ENCODE results near the gene DHPS.
"Not testable (repeated sequence)": the region's sequence is repeated elsewhere in the genome, so short reads cannot be mapped to it uniquely, and the experiment has no call there.

Gene DHPS

GRCh38 chr19:12721656-12722565 lies 40.2 kb upstream of the DHPS start:
- H3K27me3 ChIP-seq (ENCODE audit: control insufficient read depth in 2 of 2, insufficient read depth in 2 of 2, low read length in 2 of 2) = no peaks in the 10 kb centered on the region
- H3K27ac ChIP-seq (ENCODE audit: low read depth in 2 of 2, low read length in 2 of 2) = peak overlapping the region; percentile 80 to 87

GRCh38 chr19:12720851-12721655 lies 39.4 kb upstream of the DHPS start:
- H3K27ac ChIP-seq (ENCODE audit: low read depth in 2 of 2, low read length in 2 of 2) = peak overlapping the region; percentile 80 to 87
- peak overlapping the region; percentile 79 to 92 for H3K4me3 ChIP-seq (ENCODE audit: low read length in 2 of 2)

More at GRCh38 chr19:12721656-12722565, 40.2 kb upstream of the DHPS start:
- Histone ChIP-seq H3K9ac (ENCODE audit: low read depth in 1 of 2, low read length in 2 of 2) (peak overlapping the region; percentile 78 to 85), H3K4me1 (ENCODE audit: control insufficient read depth in 2 of 2, insufficient read depth in 2 of 2, low read length in 2 of 2) (peaks cover 21 to 29% of the 10 kb centered on the region in 2 donors), H3K4me3 (ENCODE audit: low read length in 2 of 2) (peak overlapping the region; percentile 79 to 92), H3K9me3 (ENCODE audit: control insufficient read depth in 2 of 2, low read length in 2 of 2) (no peaks in the 10 kb centered on the region), H3K36me3 (ENCODE audit: control insufficient read depth in 2 of 2, insufficient read depth in 2 of 2, low read length in 2 of 2) (peaks cover 5 to 6% of the 10 kb centered on the region in 2 donors)

GRCh38 chr19:12720296-12720695 lies 38.6 kb upstream of the DHPS start:
- Histone ChIP-seq H3K9me3 (ENCODE audit: control insufficient read depth in 2 of 2, low read length in 2 of 2) (no peaks in the 10 kb centered on the region), H3K4me1 (ENCODE audit: control insufficient read depth in 2 of 2, insufficient read depth in 2 of 2, low read length in 2 of 2) (peaks cover 21 to 29% of the 10 kb centered on the region in 2 donors), H3K27me3 (ENCODE audit: control insufficient read depth in 2 of 2, insufficient read depth in 2 of 2, low read length in 2 of 2) (no peaks in the 10 kb centered on the region), H3K27ac (ENCODE audit: low read depth in 2 of 2, low read length in 2 of 2) (peak overlapping the region in 1 of 2 donors; percentile 87), H3K36me3 (ENCODE audit: control insufficient read depth in 2 of 2, insufficient read depth in 2 of 2, low read length in 2 of 2) (peaks cover 11 to 16% of the 10 kb centered on the region in 2 donors), H3K4me3 (ENCODE audit: low read length in 2 of 2) (peak overlapping the region in 1 of 2 donors; percentile 56), H3K9ac (ENCODE audit: low read depth in 1 of 2, low read length in 2 of 2) (peak overlapping the region in 1 of 2 donors; percentile 78)

More at GRCh38 chr19:12720851-12721655, 39.4 kb upstream of the DHPS start:
- H3K27me3 ChIP-seq (ENCODE audit: control insufficient read depth in 2 of 2, insufficient read depth in 2 of 2, low read length in 2 of 2) = no peaks in the 10 kb centered on the region
- peak overlapping the region; percentile 78 to 85 for H3K9ac ChIP-seq (ENCODE audit: low read depth in 1 of 2, low read length in 2 of 2)
- H3K4me1 ChIP-seq (ENCODE audit: control insufficient read depth in 2 of 2, insufficient read depth in 2 of 2, low read length in 2 of 2) = peaks cover 21 to 29% of the 10 kb centered on the region in 2 donors
- no peaks in the 10 kb centered on the region for H3K9me3 ChIP-seq (ENCODE audit: control insufficient read depth in 2 of 2, low read length in 2 of 2)
- H3K36me3 ChIP-seq (ENCODE audit: control insufficient read depth in 2 of 2, insufficient read depth in 2 of 2, low read length in 2 of 2) = peaks cover 8 to 11% of the 10 kb centered on the region in 2 donors

- Histone ChIP-seq H3K36me3 (ENCODE audit: control insufficient read depth in 2 of 2, insufficient read depth in 2 of 2, low read length in 2 of 2) (peaks cover 30 to 49% of the 10 kb centered on the region in 2 donors), H3K4me1 (ENCODE audit: control insufficient read depth in 2 of 2, insufficient read depth in 2 of 2, low read length in 2 of 2) (peaks cover 5 to 7% of the 10 kb centered on the region in 2 donors), H3K27me3 (ENCODE audit: control insufficient read depth in 2 of 2, insufficient read depth in 2 of 2, low read length in 2 of 2) (no peaks in the 10 kb centered on the region), H3K9ac (ENCODE audit: low read depth in 1 of 2, low read length in 2 of 2) (no peak overlapping the region), H3K27ac (ENCODE audit: low read depth in 2 of 2, low read length in 2 of 2) (no peak overlapping the region), H3K9me3 (ENCODE audit: control insufficient read depth in 2 of 2, low read length in 2 of 2) (no peaks in the 10 kb centered on the region), H3K4me3 (ENCODE audit: low read length in 2 of 2) (no peak overlapping the region)
Observed at GRCh38 chr19:12715929-12716328, 34.2 kb upstream of the DHPS start.

- H3K4me3 ChIP-seq (ENCODE audit: low read length in 2 of 2) = no peak overlapping the region
- no peaks in the 10 kb centered on the region for H3K4me1 ChIP-seq (ENCODE audit: control insufficient read depth in 2 of 2, insufficient read depth in 2 of 2, low read length in 2 of 2)
- H3K27ac ChIP-seq (ENCODE audit: low read depth in 2 of 2, low read length in 2 of 2) = no peak overlapping the region
- H3K27me3 ChIP-seq (ENCODE audit: control insufficient read depth in 2 of 2, insufficient read depth in 2 of 2, low read length in 2 of 2) = no peaks in the 10 kb centered on the region
- H3K36me3 ChIP-seq (ENCODE audit: control insufficient read depth in 2 of 2, insufficient read depth in 2 of 2, low read length in 2 of 2) = peaks cover 36 to 54% of the 10 kb centered on the region in 2 donors
- no peak overlapping the region for H3K9ac ChIP-seq (ENCODE audit: low read depth in 1 of 2, low read length in 2 of 2)
- no peaks in the 10 kb centered on the region for H3K9me3 ChIP-seq (ENCODE audit: control insufficient read depth in 2 of 2, low read length in 2 of 2)
Observed at GRCh38 chr19:12715102-12715501, 33.4 kb upstream of the DHPS start.

GRCh38 chr19:12713304-12713703 lies 31.6 kb upstream of the DHPS start:
- peaks cover 39 to 59% of the 10 kb centered on the region in 2 donors for H3K36me3 ChIP-seq (ENCODE audit: control insufficient read depth in 2 of 2, insufficient read depth in 2 of 2, low read length in 2 of 2)
- not testable (repeated sequence) for H3K27me3 ChIP-seq (ENCODE audit: control insufficient read depth in 2 of 2, insufficient read depth in 2 of 2, low read length in 2 of 2); H3K27ac ChIP-seq (ENCODE audit: low read depth in 2 of 2, low read length in 2 of 2); H3K9me3 ChIP-seq (ENCODE audit: control insufficient read depth in 2 of 2, low read length in 2 of 2); H3K4me3 ChIP-seq (ENCODE audit: low read length in 2 of 2); H3K4me1 ChIP-seq (ENCODE audit: control insufficient read depth in 2 of 2, insufficient read depth in 2 of 2, low read length in 2 of 2); H3K9ac ChIP-seq (ENCODE audit: low read depth in 1 of 2, low read length in 2 of 2)

GRCh38 chr19:12712077-12712476 lies 30.4 kb upstream of the DHPS start:
- H3K27ac ChIP-seq (ENCODE audit: low read depth in 2 of 2, low read length in 2 of 2); H3K9me3 ChIP-seq (ENCODE audit: control insufficient read depth in 2 of 2, low read length in 2 of 2); H3K4me3 ChIP-seq (ENCODE audit: low read length in 2 of 2); H3K27me3 ChIP-seq (ENCODE audit: control insufficient read depth in 2 of 2, insufficient read depth in 2 of 2, low read length in 2 of 2); H3K4me1 ChIP-seq (ENCODE audit: control insufficient read depth in 2 of 2, insufficient read depth in 2 of 2, low read length in 2 of 2); H3K9ac ChIP-seq (ENCODE audit: low read depth in 1 of 2, low read length in 2 of 2): not testable (repeated sequence)
- H3K36me3 ChIP-seq (ENCODE audit: control insufficient read depth in 2 of 2, insufficient read depth in 2 of 2, low read length in 2 of 2) = peaks cover 39 to 59% of the 10 kb centered on the region in 2 donors

- Histone ChIP-seq H3K36me3 (ENCODE audit: control insufficient read depth in 2 of 2, insufficient read depth in 2 of 2, low read length in 2 of 2) (peaks cover 41 to 60% of the 10 kb centered on the region in 2 donors), H3K4me1 (ENCODE audit: control insufficient read depth in 2 of 2, insufficient read depth in 2 of 2, low read length in 2 of 2) (no peaks in the 10 kb centered on the region)
Observed at GRCh38 chr19:12711187-12711586, 29.5 kb upstream of the DHPS start.

GRCh38 chr19:12708641-12709040 lies 27.0 kb upstream of the DHPS start:
- H3K36me3 ChIP-seq (ENCODE audit: control insufficient read depth in 2 of 2, insufficient read depth in 2 of 2, low read length in 2 of 2) = peaks cover 44 to 61% of the 10 kb centered on the region in 2 donors
- H3K4me1 ChIP-seq (ENCODE audit: control insufficient read depth in 2 of 2, insufficient read depth in 2 of 2, low read length in 2 of 2) = no peaks in the 10 kb centered on the region
- H3K27ac ChIP-seq (ENCODE audit: low read depth in 2 of 2, low read length in 2 of 2) = no peak overlapping the region
- H3K27me3 ChIP-seq (ENCODE audit: control insufficient read depth in 2 of 2, insufficient read depth in 2 of 2, low read length in 2 of 2) = no peaks in the 10 kb centered on the region
- no peaks in the 10 kb centered on the region for H3K9me3 ChIP-seq (ENCODE audit: control insufficient read depth in 2 of 2, low read length in 2 of 2)
- H3K4me3 ChIP-seq (ENCODE audit: low read length in 2 of 2) = no peak overlapping the region
- H3K9ac ChIP-seq (ENCODE audit: low read depth in 1 of 2, low read length in 2 of 2) = no peak overlapping the region

More at GRCh38 chr19:12711187-12711586, 29.5 kb upstream of the DHPS start:
- Histone ChIP-seq H3K9me3 (ENCODE audit: control insufficient read depth in 2 of 2, low read length in 2 of 2) (no peaks in the 10 kb centered on the region), H3K4me3 (ENCODE audit: low read length in 2 of 2) (no peak overlapping the region), H3K27me3 (ENCODE audit: control insufficient read depth in 2 of 2, insufficient read depth in 2 of 2, low read length in 2 of 2) (no peaks in the 10 kb centered on the region), H3K9ac (ENCODE audit: low read depth in 1 of 2, low read length in 2 of 2) (no peak overlapping the region), H3K27ac (ENCODE audit: low read depth in 2 of 2, low read length in 2 of 2) (no peak overlapping the region)

GRCh38 chr19:12706332-12706718 lies 24.6 kb upstream of the DHPS start:
- Histone ChIP-seq H3K36me3 (ENCODE audit: control insufficient read depth in 2 of 2, insufficient read depth in 2 of 2, low read length in 2 of 2) (peaks cover 58 to 68% of the 10 kb centered on the region in 2 donors), H3K4me3 (ENCODE audit: low read length in 2 of 2) (no peak overlapping the region), H3K27ac (ENCODE audit: low read depth in 2 of 2, low read length in 2 of 2) (no peak overlapping the region), H3K9me3 (ENCODE audit: control insufficient read depth in 2 of 2, low read length in 2 of 2) (no peaks in the 10 kb centered on the region), H3K4me1 (ENCODE audit: control insufficient read depth in 2 of 2, insufficient read depth in 2 of 2, low read length in 2 of 2) (no peaks in the 10 kb centered on the region), H3K27me3 (ENCODE audit: control insufficient read depth in 2 of 2, insufficient read depth in 2 of 2, low read length in 2 of 2) (no peaks in the 10 kb centered on the region), H3K9ac (ENCODE audit: low read depth in 1 of 2, low read length in 2 of 2) (no peak overlapping the region)
